Measurements from ENCODE around the gene AK9.

The AK9 gene

DNA sequence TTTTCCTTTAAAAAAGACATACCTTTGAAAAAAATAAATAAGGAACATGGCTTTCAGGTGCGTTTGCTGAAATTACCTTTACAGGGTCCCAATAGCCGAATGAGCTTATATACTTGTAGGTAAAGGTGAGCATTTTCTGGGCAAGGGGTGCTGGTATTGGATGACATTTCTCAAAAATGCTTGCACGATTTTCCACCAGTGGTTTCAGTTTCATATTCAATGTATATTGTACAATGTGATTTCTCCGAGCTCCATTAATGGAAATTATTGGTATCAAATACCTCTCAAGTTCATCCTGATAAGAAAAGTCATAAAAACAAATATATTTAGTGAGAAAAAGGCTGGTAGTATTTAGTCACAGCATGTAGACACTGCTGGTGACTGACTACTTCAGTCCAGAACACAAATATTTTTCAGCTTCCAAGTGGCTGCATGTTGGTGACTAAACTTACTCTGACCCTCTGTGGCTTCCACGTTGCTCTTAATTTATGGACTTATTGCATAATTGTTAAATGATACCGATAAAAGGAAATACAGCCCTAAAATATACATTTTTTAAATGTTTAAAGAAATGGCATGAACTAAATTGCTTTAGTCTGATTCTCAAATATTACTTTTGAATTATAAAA is 175.1 kb downstream of the AK9 start:
- DNase-seq (ENCODE audit: insufficient read length, low spot score) (no peak), FAIRE-seq (no peak)
- TF ChIP-seq CTCF (IDR thresholded peaks at IDR 0.05; ENCODE audit: insufficient read depth, missing control alignments): no peak

GRCh38 chr6:109514946-109515345 is 176.1 kb downstream of the AK9 start:
- no peak for DNase-seq (ENCODE audit: insufficient read length, low spot score)
- no peak for FAIRE-seq
- no peak for TF ChIP-seq CTCF (IDR thresholded peaks at IDR 0.05; ENCODE audit: insufficient read depth, missing control alignments)

- TF ChIP-seq CTCF (IDR thresholded peaks at IDR 0.05; ENCODE audit: insufficient read depth, missing control alignments): no peak
- DNase-seq (ENCODE audit: insufficient read length, low spot score) (no peak), FAIRE-seq (no peak)
Measured at GRCh38 chr6:109513571-109514071, 177.4 kb downstream of the AK9 start.

DNA sequence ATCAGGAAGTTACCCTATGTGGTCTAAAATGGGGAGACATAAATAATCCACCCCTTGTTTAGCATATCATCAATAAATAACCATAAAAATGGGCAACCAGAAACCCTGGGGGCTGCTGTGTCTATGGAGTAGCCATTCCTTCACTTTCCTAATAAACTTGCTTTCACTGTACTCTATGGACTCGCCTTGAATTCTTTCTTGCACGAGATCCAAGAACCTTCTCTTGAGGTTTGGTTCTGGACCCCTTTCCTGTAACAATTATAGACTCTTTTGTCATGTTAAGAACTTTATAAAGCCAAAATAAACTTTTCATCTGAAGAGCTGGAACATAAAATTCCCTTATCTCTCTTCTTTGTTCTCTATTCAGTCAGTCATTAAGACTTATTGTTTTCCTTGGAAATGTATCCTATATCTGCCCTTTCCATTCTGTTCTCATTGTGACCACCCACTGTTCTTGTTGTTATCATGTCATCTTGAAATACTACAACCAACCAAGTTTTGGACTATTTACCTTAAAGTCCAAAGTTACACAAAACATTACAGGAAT is 178.7 kb downstream of the AK9 start:
- DNase-seq (ENCODE audit: insufficient read length, low spot score) (no peak), FAIRE-seq (no peak)
- no peak for TF ChIP-seq CTCF (IDR thresholded peaks at IDR 0.05; ENCODE audit: insufficient read depth, missing control alignments)

- FAIRE-seq (no peak), DNase-seq (ENCODE audit: insufficient read length, low spot score) (no peak)
- no peak for TF ChIP-seq CTCF (IDR thresholded peaks at IDR 0.05; ENCODE audit: insufficient read depth, missing control alignments)
Measured at GRCh38 chr6:109511832-109512231, 179.2 kb downstream of the AK9 start.

DNA sequence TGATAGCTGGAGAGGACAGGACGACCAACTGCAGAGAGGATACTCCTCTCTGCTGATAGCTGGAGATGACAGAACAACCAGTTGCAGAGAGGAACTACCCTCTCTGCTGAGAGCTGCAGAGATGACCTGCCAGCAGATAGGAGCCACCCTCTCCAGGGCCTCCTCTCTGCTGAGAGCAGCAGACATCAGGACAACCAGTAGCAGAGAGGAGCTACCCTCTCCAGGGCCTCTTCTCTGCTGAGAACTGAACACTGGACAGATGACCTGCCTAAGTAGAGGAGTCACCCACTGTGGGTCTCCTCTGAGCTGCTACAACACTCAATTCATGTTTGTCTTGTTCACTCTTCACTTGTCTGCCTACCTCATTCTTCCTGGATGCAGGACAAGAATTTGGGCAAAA is 180.6 kb downstream of the AK9 start:
- no peak for TF ChIP-seq CTCF (IDR thresholded peaks at IDR 0.05; ENCODE audit: insufficient read depth, missing control alignments)
- no peak for FAIRE-seq
- DNase-seq (ENCODE audit: insufficient read length, low spot score): no peak

GRCh38 chr6:109508166-109508860 is 182.7 kb downstream of the AK9 start:
- FAIRE-seq (no peak), DNase-seq (ENCODE audit: insufficient read length, low spot score) (no peak)
- TF ChIP-seq CTCF (IDR thresholded peaks at IDR 0.05; ENCODE audit: insufficient read depth, missing control alignments): no peak
